Bone marrow (tissue), 2 donors: Measurements from ENCODE around the gene SKIC8.
A peak's percentile ranks its signal among the peaks of the same experiment; 100 is the strongest.

ENCODE experiments used
- DNase-seq, 2 donors: peaks; one replicate each; lab custom pipeline; 2025; lab: John Stamatoyannopoulos, UW

SKIC8 gene

DNA sequence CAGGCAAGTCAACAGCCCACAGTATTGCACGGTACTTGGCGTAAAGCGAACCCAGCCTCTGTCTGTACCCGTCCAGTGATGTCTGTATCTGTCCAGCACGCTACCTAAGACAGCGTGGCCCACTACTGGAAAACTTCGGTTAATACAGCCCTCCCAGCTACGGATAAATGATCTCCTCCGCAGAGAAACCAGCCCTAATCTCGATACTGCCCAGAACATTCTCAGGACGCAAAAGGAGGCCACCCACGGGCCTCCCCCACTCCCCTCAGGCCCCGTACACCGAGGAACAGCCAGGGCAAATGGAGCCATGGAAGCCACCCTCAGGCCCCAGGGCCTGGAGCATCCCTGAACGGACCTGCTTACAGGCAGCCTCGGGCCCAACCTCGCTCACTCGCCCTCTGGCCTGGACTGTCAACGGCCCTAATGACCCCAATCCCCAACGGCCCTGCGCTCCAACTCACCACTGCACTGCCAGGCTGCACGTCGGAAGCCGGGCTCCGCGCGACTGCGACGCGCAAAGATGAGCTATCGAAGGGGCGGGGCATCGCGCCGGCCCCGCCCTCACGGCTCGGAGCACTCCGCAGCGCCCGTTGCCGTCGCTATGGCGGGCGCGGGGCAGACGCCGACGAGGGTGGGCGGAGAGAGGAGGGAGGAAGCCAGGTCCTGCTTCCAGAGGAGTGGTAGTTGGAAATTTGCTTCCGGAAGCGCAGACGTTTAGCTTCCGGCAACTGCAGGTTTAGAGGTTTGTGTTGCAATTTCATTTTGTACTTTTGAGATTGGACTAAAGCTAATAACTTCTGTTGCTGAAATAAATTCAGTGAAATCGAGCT, at the start of gene SKIC8:
TSS of gene SKIC8 (minus strand) at position 509 of the 830 bp plus-strand sequence. CDS start 3,923 bp downstream, outside the sequence.
- peak; percentile 72 to 80 for DNase-seq

DNA sequence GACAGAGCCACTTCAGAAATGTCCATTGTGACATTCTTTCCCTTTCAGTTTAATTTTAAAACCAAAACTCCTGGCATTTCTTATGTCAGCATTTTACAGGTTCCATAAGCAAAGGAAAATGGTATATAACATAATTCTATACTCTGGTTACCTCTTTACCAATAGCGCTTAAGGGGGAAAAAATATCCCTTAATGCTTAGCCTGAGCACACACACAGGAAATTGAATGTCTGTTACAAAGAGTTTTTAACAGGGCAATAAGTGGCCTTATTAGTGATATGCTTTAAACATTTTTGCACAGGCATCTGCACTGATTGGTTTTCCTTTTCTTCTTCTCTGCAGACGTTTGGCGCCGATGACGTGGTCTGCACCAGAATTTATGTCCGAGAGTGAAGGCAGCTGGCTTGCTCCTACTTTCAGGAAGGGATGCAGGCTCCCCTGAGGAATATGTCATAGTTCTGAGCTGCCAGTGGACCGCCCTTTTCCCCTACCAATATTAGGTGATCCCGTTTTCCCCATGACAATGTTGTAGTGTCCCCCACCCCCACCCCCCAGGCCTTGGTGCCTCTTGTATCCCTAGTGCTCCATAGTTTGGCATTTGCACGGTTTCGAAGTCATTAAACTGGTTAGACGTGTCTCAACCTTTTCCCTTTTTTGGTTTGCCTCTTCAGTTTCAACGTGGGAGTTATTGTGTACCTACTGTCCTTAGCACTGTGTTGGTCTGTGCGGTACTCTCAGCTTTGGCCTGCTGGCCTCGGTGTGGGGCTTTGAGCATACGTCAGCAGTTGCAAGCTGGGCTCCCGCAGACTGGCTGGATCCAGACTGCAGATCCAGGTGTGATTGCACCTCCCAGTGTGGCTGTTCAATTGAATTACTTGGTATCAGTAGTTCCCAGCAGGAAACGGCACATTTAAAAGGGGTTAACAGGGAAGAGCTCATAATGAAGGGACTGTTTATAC, 48.5 kb upstream of the SKIC8 start:
- DNase-seq, result no peak

DNA sequence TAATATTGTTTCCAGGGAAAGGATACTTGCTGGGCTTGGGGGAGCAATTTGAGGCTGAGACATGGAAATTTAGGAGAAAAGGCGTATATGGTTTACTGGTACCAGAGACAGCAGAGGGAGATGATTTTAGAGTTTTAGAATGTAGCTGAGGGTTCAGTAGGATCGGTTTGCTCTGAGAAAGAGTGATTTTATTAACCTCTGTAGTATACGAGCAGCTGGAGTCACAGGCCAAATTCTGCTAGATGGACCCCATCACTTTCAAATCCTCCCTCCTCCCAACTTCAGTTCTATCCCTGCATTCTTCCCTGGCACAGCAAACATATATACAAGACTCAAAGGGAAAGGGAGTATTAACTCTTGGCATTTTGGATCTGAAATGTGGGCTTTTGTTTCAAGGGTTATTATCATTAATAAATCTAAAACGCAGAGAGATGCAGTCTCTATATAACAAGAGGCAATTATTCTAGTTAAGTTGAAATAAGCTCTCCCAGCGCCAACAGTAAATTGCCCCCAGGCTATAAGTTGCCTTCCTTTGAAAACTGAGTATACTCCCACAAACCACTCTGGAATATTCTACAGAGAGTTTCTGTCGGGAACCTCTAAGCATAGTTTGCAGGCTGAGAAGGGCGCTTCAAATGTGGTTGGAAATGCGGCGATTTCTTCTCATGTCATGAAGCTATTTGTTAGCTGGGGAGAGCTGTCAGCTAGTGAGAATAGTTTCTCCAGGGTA, 46.2 kb upstream of the SKIC8 start:
- no peak for DNase-seq

DNA sequence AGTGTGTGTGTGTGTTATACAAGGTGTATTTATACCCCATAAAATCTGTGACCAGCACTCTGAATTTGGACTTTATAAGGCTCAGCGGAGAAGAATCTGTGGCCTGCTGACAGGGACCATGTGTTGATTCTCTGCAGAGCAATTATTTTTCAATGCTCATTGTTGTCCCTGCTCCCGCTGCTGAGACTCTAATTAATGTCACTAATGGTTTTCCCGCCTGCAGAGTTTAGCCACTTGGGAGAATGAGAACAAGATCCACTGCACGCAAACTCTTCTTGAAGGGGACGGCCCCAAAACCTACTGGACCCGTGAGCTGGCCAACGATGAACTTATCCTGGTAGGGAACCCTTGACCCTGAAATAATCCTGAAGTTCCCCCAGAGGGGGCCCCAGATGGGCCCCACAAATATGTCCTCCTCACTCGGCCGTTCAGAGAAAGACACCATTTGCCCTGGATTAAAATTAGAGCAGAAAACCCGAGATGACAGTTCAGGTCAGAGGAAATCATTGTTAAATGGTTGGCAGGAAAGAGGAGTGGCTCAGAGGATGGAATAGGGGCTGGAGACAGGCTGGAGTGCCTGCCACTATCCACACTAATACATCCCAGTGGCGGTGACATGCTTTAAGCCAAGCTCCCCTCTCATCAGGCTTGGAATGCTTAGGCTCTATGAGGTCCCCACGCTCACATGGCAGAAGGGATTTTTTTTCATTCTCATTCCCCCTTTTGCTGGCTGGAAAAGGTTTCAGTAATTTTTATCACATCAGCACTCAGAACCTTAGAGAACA, 44.1 kb upstream of the SKIC8 start:
- DNase-seq, result no peak

DNA sequence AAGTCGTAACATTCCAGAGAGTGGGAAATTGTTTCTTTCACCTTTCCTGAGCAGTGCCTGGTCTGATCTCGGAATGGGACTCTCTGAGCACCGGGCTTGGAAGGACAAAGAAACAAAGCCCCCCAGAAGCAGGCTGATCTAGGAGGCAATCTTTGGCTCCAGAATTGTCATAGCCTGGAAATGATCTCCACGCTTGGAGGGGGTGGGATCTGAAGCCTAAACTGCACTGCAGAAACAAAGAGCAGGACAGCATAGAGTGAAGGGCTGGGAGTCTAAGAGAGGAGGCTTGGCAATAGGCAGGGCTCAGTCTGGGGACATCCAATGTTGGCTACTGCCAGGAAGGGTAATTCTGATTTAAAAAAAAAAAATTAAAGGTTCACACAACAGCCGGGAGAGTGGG, 42.6 kb upstream of the SKIC8 start:
- no peak for DNase-seq

DNA sequence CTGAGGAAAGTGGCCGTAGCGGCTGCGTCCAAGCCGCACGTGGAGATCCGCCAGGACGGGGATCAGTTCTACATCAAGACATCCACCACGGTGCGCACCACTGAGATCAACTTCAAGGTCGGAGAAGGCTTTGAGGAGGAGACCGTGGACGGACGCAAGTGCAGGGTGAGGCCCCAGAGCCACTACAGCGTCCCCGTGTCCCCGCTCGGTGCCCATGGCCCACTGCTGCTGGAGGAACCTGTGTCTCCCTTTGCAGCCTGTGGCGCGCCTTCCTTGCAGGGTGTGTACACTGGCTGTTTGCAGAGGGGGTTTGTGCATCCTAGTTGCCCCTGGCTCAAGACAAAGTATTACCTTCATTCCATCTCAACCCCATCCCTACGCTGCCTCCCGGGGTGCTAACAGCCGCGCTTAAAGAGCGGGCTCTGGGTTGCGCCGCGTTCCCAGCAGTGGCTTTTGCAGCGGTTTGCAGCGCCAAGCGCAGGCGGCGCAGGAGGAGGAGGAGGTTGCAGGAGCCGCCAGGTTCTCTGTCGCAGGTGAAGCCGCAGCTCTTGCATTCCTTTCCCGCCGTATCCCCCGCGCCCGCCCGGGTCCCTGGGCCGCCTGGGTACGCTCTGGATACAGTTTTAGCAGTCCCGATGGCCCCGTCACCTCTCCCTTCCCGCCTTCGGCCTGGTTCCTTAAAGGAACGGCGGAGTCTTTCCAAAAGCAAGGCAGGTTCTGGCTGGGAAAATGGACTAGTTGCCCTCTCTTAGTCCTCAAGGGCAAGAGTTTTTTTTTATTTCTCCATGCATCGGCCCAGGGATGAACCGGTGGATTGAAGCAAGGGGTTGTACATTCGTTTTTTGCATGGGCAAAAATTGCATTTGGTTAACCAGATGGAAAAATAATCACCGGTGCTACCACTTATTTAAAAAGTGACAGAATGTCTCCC, 41.9 kb upstream of the SKIC8 start:
- no peak for DNase-seq

DNA sequence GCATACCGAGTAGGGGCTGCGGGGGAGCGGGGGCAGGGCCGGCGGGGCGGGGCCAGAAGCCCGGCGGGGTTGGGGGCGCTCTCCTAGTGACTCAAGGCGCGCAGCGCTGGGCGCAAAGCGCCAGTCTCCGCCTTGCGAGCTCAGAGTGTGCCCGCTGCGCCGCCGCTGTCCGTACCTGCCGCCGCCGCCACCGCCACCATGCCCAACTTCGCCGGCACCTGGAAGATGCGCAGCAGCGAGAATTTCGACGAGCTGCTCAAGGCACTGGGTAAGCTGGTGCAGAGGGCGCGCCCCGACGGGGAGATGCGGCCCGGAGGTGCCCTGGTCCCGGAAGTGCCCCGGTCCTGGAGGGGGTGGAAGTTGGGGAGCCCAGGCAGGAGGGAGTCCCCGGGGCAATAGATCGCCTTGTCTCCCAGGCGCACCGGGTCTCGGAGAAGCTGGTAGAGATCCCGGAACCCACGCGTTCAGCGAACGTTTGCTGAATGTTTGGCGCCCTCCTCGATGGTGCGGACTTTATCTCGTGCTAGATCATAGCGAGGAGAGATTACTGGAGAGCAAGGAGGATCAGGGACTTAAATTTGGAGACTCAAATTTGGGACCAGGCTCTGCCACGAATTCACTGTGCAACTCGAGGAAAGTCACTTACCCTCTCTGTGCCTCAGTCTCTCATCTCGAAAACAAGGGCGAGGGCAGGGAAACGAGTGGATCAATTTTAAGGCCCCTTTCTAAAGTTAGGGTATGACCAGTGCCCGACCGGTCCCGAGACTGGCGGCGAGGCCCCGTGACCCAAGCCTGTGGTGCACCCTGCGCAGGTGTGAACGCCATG, 41.0 kb upstream of the SKIC8 start, which contains the start of gene CRABP1:
TSS of gene CRABP1 (plus strand) at position 123 of the 826 bp plus-strand sequence. CDS start at position 199, 76 bp downstream.
- DNase-seq, result no peak

DNA sequence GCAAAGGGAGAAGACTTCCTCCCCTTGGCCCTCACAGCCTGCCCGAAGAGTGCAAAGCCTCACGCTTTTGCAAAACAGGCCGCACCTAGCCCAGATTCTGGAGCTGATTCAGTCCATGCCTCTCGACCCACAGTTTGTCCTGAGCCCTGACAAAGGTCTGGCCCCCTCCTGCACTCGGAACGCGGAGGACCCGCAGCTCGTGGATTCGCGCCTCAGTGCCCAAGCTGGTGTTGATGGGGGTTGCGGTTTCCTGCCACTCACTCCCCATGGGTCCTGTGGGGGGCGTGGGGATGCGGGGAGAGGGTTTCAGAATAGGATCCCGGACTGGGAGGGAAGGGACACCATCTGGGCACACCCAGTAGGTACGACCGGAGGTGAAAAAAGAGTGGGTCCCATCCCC, 40.1 kb upstream of the SKIC8 start:
- DNase-seq, result no peak

DNA sequence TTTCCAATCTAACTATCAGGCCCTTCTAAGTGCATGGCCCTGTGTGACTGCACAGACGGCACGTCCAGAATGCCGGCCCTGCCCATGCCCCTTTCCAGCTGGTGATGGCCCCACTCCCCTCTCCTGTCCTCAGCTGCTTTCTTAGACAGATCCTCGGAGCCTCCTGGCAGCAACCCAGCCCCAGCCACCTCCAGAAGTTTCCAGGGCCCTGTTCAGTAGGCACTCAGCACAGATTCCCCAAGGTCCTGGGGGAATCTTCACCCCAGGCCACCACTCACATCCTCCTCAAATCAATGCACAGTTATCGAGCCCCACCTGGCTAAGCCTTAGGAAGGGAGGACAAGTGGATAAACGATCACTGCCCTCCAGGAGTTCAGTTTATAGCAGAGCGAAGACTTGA, 39.4 kb upstream of the SKIC8 start:
- DNase-seq, result no peak

DNA sequence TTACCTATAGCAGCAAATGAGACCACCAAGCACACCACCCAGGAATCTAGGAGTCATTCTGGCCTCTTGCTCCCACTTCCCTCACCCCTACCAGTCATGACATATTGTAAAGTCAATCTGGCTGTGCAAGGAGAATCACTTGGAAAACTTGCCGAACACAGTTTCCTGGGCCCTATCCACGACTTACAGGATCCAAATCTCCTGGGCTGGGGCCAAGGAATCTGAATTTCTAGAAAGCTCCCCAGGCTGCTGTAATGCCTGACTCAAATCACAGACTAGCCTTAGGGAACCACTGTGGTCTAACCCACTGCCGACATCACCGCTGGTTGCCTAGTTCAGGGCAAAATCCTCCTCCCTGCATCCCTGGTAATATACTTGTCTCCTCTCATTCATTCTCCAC, 36.6 kb upstream of the SKIC8 start:
- no peak for DNase-seq

DNA sequence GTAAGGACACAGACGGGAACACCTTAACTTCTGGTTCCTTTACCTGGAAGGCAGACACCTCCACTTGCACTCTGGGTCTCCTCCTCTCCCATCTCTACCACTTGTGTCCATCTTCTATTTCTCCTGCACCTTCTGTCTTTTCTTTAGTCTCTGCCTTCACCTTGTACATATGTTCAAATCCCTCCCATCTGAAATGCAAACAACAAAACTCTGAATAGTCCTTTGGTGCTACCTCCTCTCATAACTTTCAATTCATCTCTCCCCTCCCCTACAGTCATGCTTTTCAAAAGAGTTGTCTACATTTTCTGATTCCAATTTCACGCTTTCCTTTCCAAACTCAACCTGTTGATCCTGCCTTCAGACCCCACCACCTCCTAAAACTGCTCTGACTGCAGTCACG, 35.4 kb upstream of the SKIC8 start:
- no peak for DNase-seq

DNA sequence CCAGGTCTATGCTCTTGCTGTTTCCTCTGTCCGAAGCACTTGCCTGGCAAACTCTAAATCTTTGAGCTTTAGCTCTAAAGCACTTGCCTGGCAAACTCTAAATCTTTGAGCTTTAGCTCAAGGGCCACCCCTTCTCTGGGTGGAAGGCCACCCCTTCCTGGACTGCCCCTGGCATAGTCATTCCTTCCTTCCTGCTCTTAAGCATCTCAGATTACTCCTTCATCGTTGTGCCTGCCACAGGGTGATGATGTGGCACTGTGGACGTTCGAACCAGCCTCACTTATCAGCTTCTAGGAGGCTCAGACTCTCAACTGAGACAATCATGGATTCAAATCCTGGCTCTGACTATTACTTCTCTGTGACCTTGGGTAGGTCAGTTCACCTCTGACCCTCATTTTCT, 30.2 kb upstream of the SKIC8 start:
- no peak for DNase-seq

DNA sequence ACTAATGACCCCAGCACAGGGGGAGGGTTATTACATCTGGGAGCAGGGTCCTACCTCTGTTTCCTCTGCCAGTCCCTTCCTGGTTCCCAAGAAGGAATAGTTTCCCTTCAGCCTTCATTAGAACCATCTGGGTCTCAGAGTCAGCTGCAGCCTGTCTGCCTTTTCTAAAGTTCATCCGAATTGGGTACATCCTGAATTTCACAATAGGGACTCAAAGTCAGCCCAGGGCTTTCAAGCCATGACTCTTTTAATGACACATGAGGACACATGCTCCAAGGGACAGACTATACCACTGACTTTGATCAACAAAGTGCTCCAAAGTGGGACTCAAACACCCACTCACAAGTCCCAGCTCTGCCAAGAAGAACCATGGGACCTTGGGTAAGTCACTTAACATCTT, 28.1 kb upstream of the SKIC8 start:
- DNase-seq, result no peak

DNA sequence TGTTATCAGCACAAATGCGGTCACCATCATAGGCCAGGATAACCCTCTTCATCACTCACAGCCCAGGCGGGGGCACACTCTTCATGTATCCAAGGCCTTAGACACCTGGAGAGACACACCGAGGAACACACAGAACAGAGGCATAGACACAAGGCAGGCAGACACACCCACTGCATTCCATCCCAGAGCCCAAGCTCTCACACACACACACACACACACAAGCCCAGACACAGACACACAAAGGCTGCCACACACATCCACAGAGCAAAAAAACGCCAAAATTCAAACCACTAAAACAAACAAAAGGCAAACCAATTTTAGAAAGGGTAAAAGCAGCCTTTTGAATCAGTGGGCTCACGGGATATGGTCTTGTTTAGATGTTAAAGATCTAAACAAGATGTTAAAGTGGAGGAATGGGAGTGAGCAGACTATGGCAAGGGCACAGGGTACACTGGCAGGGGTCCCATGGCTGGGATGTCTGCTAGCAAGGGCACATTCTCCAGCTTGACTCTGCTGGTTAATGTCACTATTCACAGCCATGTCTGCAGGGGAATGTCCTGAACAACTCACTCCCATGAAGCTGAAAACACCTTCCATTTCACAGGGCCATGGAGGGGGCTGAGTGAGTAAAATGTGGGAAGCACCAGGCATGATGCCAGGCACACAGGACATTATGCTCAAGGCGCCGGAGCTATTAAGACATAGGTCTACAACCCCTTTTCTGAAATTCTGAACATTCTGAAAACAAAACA, 25.9 kb upstream of the SKIC8 start:
- no peak for DNase-seq

DNA sequence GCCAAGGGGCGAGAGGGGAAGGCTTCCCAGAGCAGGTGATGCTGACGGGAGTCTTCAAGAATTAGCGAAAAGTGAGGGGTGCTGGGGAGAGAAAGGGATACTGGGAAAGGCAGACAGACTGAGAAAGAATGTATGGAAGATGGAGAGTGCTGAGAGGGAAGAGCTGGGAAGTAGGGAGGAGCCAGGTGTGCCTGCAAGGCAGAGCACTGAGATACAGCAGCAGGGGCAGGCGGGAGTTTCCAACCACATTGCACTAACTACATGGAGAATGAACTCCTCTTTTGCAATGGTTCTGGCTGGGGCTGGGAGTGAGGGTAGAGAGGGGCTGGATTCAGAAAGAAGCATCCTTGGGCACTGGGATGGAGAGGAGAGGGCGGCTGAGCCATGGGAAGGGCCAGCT, 24.7 kb upstream of the SKIC8 start:
- no peak for DNase-seq

DNA sequence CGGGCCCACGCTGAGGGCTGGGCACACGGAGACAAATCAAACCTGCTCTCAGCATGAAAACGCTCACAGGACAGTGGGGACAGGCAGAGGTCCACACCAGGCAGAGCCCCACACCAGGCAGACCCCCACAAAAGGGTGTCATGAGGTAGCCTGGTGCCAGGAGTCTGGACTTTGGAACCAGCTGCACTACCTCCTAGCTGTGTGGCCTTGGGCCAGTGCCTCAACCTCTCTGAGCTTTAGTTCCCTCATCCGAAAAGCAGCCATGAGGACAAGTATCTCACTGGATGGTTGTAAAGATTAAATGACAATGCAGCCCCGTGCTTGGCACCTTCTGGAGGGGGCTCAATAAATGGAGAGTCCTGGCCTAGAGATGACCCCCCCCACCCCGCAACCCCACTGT, 24.3 kb upstream of the SKIC8 start:
- DNase-seq, result no peak

DNA sequence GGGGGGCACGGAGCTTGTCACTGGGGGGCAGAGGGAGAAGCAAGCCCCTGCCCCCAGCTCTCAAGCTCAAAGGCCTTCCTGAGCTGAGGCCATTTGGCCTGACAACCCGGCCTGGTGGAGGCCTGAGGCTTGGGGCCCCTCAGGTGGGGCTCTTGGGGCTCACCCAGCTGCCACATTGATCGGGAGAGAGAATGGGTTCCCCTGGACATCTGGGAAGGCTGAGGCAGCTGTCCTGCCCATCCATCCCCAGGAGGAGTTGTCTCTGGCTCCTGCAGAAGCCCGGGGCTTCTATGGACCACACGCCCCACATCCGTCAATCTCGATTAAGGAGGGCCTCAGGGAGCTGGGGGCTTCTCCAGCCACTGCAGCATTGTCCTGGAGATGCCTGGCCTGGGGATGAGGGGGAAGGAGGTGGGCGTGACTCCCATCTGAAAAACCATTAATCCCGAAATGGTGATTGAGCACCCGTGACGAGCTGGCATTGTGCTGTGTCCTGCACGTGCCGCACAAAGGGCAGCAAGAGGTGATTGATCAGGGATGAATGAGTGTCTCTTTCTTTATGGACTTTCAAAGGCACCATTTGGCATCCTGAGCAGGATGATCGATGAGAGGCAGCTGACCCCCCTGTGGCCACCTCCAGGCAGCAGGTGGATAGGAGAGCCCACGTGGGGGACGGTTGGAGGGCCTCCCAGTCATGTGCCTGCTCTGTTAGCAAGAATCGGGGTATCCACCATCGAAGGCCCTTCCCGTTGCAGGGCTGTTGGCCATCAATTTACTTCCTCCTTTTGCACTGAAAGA, 23.5 kb upstream of the SKIC8 start:
- DNase-seq, result no peak

DNA sequence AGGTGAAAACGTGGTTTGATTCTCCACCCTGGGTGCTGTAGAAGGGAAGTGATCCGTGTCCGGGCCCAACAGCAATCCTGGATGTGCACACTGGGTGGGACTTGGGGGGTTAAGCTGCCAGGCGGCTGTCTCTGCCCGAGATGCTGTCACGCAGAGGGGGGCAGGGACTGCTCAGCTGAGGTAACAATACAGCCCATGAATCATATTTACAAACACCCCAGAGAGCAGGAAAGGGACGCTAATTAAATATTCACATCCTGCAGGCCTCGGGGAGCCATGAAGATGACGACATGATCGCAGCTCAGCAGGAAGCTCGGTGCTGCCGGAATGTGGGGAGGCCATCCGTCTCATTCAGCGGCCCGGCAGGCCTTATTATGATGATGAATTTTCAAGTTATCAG, 22.8 kb upstream of the SKIC8 start:
- DNase-seq, result no peak
